Activated naive CD8-positive, alpha-beta T cell treated with anti-CD3 and anti-CD28 coated beads, Interleukin-2, amount 50 U/mL, for 24 hours (primary cell): ENCODE data around the gene UCN3.

Source experiments
- ATAC-seq: fragments of 150-1000 bp; cut with Tn5 transposase; one replicate; pipeline ENCODE4 v1.10.0; 2021
- DNase-seq: peaks from one replicate; pipeline ENCODE4 v3.0.0; 2021
- H3K27ac Mint-ChIP-seq: one replicate; pipeline ENCODE4 v1.8.0; 2021; ENCODE audit warnings: mild to moderate bottlenecking, mixed read lengths
- H3K27me3 Mint-ChIP-seq: one replicate; pipeline ENCODE4 v1.8.0; 2021; ENCODE audit warnings: mixed read lengths
- H3K36me3 Mint-ChIP-seq: one replicate; pipeline ENCODE4 v1.8.0; 2021; ENCODE audit warnings: low read depth, mixed read lengths
- H3K4me1 Mint-ChIP-seq: one replicate; pipeline ENCODE4 v1.8.0; 2021; ENCODE audit warnings: mixed read lengths
- H3K4me3 Mint-ChIP-seq: one replicate; pipeline ENCODE4 v1.8.0; 2021; ENCODE audit warnings: mild to moderate bottlenecking, moderate library complexity, mixed read lengths
- H3K9me3 Mint-ChIP-seq: one replicate; pipeline ENCODE4 v1.8.0; 2021; ENCODE audit warnings: mixed read lengths

Gene UCN3, protein sequence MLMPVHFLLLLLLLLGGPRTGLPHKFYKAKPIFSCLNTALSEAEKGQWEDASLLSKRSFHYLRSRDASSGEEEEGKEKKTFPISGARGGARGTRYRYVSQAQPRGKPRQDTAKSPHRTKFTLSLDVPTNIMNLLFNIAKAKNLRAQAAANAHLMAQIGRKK

GRCh38 chr10:5364890-5365338, at the start of gene UCN3:
Gene UCN3 (plus strand): TSS chr10:5364966. CDS start chr10:5373721, 8,755 bp downstream.
- H3K4me1 Mint-ChIP-seq, result no peaks in the 10 kb centered on the region
- no peak for DNase-seq
- H3K36me3 Mint-ChIP-seq, result no peaks in the 10 kb centered on the region
- H3K4me3 Mint-ChIP-seq, result no peak within 1 kb of the TSS
- H3K9me3 Mint-ChIP-seq, result no peaks in the 10 kb centered on the region
- H3K27me3 Mint-ChIP-seq, result peaks cover 19% of the 10 kb centered on the region
- H3K27ac Mint-ChIP-seq, result no peak within 1 kb of the TSS
- no peak for ATAC-seq

GRCh38 chr10:5317547-5318107, 47.1 kb upstream of the UCN3 start:
- ATAC-seq, result peak; percentile 97
- Mint-ChIP-seq H3K4me1 (peaks cover 27% of the 10 kb centered on the region), H3K27ac (peak overlapping the region; percentile 52), H3K9me3 (no peaks in the 10 kb centered on the region), H3K4me3 (no peak overlapping the region), H3K36me3 (no peaks in the 10 kb centered on the region), H3K27me3 (no peaks in the 10 kb centered on the region)
- DNase-seq, result peak; percentile 60

GRCh38 chr10:5318148-5318547, 46.6 kb upstream of the UCN3 start:
- Mint-ChIP-seq H3K27me3 (no peaks in the 10 kb centered on the region), H3K36me3 (no peaks in the 10 kb centered on the region), H3K4me3 (no peak overlapping the region), H3K27ac (peak overlapping the region; percentile 52), H3K9me3 (no peaks in the 10 kb centered on the region), H3K4me1 (peaks cover 27% of the 10 kb centered on the region)
- DNase-seq (no peak), ATAC-seq (no peak)

DNA sequence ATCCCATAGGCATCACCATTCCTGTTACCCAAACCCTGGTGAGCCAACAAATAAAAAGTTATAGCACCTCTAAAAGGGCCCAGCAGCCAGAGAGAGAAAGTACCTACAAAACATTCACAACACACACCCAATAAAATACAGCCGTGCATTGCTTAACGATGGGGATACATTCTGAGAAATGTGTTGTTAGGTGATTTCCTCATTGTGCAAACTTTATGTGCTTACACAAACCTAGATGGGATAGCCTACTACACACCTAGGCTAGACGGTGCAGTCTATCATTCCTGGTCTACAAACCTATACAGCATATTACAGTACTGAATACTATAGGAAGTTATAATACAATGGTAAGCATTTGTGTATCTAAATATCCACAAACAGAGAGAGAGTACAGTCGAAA, 44.9 kb upstream of the UCN3 start:
- DNase-seq (no peak), ATAC-seq (no peak)
- Mint-ChIP-seq H3K36me3 (no peaks in the 10 kb centered on the region), H3K27ac (no peak overlapping the region), H3K9me3 (no peaks in the 10 kb centered on the region), H3K27me3 (peaks cover 3% of the 10 kb centered on the region), H3K4me3 (no peak overlapping the region), H3K4me1 (peaks cover 27% of the 10 kb centered on the region)

DNA sequence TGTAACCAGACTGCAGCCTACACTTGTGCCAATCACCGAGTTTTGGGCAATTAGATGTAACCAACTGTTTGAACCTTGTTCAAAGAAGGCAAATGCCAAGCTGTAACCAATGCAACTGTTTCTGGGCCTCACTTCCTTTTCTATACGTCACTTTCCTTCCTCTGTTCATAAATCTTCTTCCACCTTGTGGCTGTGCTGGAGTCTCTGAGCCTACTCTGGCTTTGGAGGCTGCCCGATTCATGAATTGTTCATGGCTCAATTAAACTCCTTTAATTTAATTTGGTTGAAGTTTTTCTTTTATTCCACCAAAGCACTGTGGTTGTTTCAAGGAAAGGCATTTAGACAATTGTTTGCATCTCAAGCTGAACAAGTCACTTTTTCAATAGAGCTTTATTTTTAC, 43.5 kb upstream of the UCN3 start:
- no peaks in the 10 kb centered on the region for H3K36me3 Mint-ChIP-seq
- DNase-seq, result no peak
- H3K9me3 Mint-ChIP-seq, result no peaks in the 10 kb centered on the region
- H3K4me3 Mint-ChIP-seq, result no peak overlapping the region
- peaks cover 27% of the 10 kb centered on the region for H3K4me1 Mint-ChIP-seq
- H3K27ac Mint-ChIP-seq, result no peak overlapping the region
- no peak for ATAC-seq
- peaks cover 5% of the 10 kb centered on the region for H3K27me3 Mint-ChIP-seq

DNA sequence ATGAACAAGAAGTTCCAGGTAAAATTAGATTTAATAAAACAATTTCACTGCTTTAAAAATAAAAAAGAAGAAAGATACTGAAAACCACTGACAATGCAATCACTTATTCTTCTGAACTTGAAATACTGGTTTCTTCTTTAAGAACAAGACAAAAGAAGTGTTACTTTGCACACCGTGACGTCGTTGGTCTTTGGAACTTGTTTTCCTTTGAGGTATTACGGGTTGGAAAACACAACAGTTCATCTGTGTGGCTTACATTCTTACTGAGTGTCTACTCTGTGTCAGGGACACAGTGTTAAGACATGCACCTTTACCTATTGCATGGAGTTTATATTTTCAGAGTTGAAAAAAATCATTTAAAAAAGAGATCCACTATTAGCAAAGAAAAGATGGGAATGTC, 41.3 kb upstream of the UCN3 start:
- H3K27me3 Mint-ChIP-seq, result peaks cover 5% of the 10 kb centered on the region
- no peaks in the 10 kb centered on the region for H3K36me3 Mint-ChIP-seq
- no peaks in the 10 kb centered on the region for H3K9me3 Mint-ChIP-seq
- no peak for ATAC-seq
- no peak for DNase-seq
- no peak overlapping the region for H3K27ac Mint-ChIP-seq
- peaks cover 11% of the 10 kb centered on the region for H3K4me1 Mint-ChIP-seq
- no peak overlapping the region for H3K4me3 Mint-ChIP-seq

DNA sequence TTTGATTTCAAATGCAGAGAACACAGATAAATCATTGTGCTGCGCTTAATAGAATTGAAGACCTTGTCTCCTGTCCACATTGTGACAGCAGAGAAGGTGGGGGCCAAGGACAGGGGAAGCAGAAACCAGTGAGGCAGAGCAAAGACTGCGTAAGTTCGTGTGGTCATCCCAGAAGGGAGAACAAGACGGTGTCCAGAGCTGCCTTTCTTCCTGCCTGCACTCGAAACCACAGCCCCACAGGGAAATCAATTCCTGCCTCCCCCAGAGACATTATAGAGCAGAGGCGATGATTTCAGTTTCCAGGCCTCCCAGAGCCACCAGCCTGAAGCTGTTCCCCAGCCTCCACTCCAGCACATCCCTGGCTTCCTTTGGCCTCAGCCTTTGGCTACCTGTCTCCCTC, 39.7 kb upstream of the UCN3 start:
- H3K9me3 Mint-ChIP-seq, result no peaks in the 10 kb centered on the region
- ATAC-seq, result no peak
- no peaks in the 10 kb centered on the region for H3K36me3 Mint-ChIP-seq
- DNase-seq, result no peak
- H3K27ac Mint-ChIP-seq, result no peak overlapping the region
- no peaks in the 10 kb centered on the region for H3K4me1 Mint-ChIP-seq
- peaks cover 5% of the 10 kb centered on the region for H3K27me3 Mint-ChIP-seq
- no peak overlapping the region for H3K4me3 Mint-ChIP-seq

- no peak overlapping the region for H3K27ac Mint-ChIP-seq
- no peaks in the 10 kb centered on the region for H3K9me3 Mint-ChIP-seq
- H3K36me3 Mint-ChIP-seq, result no peaks in the 10 kb centered on the region
- DNase-seq (no peak), ATAC-seq (no peak)
- H3K4me3 Mint-ChIP-seq, result no peak overlapping the region
- H3K4me1 Mint-ChIP-seq, result no peaks in the 10 kb centered on the region
- H3K27me3 Mint-ChIP-seq, result peaks cover 13% of the 10 kb centered on the region
These were observed 30.4 kb upstream of the UCN3 start for GRCh38 chr10:5334196-5334880.

GRCh38 chr10:5338010-5338409, 26.8 kb upstream of the UCN3 start:
- Mint-ChIP-seq H3K9me3 (no peaks in the 10 kb centered on the region), H3K4me3 (no peak overlapping the region), H3K36me3 (no peaks in the 10 kb centered on the region), H3K4me1 (no peaks in the 10 kb centered on the region), H3K27me3 (peaks cover 14% of the 10 kb centered on the region), H3K27ac (no peak overlapping the region)
- DNase-seq (no peak), ATAC-seq (no peak)

DNA sequence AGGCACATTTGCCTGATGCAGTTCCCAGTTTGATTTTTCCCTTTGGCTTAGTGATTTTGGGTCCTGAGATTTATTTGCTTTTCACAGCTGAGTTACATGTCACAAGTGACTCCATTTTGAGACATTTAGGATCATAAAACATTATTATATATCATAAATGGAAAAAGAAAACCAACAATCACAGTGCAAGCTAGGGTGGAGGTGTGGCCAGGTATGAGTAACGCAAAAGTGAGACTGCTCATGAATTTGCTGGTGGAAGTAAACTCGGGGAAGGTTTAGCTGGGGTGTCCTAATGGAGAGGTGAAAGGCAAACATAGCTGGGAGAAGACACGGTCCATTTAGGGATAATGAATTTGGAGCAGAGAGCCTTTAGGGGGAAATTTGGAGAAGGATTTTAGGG, 21.7 kb upstream of the UCN3 start:
- Mint-ChIP-seq H3K36me3 (no peaks in the 10 kb centered on the region), H3K4me1 (no peaks in the 10 kb centered on the region), H3K4me3 (no peak overlapping the region), H3K27ac (no peak overlapping the region), H3K9me3 (no peaks in the 10 kb centered on the region), H3K27me3 (peaks cover 4% of the 10 kb centered on the region)
- ATAC-seq, result no peak
- DNase-seq, result no peak

DNA sequence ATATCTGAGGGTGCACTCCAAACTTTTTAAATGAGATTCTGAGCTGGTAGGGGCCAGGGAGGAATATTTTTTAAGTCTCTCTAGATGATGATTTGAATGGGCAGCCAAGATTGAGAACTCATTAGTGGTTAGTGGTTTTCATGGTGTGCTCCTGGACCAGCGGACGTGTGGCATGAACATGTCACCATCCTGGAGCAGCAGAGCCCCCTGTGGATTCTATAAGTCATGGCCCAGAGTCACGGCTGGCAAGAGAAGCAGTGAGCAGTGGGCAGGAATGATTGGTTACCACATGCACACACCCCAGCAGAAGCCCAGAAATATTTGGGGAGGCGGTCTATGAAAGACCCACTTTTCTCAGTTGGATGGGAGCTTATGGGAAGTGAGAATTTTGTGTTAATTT, 21.2 kb upstream of the UCN3 start:
- Mint-ChIP-seq H3K36me3 (no peaks in the 10 kb centered on the region), H3K27ac (no peak overlapping the region), H3K4me1 (no peaks in the 10 kb centered on the region), H3K4me3 (no peak overlapping the region), H3K27me3 (peaks cover 1% of the 10 kb centered on the region), H3K9me3 (no peaks in the 10 kb centered on the region)
- ATAC-seq, result no peak
- no peak for DNase-seq

- ATAC-seq (no peak), DNase-seq (no peak)
- Mint-ChIP-seq H3K9me3 (no peaks in the 10 kb centered on the region), H3K27me3 (peaks cover 1% of the 10 kb centered on the region), H3K27ac (no peak overlapping the region), H3K36me3 (no peaks in the 10 kb centered on the region), H3K4me3 (no peak overlapping the region), H3K4me1 (no peaks in the 10 kb centered on the region)
These were observed 20.8 kb upstream of the UCN3 start for GRCh38 chr10:5343979-5344378.

DNA sequence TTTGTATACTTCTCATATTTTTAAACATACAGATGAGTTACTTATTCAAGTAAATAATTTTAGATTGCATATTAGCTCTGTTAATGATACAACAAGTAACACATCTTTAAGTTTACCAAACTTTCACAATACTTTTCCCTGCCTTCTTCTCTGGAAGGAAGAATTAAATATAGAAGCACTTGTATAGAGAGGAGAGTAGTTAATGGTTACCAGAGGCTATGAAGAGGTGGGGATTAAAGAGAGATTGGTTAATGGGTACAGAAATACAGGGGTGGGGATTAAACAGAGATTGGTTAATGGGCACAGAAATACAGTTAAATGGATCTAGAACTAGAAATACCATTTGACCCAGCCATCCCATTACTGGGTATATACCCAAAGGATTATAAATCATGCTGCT, 20.0 kb upstream of the UCN3 start:
- no peaks in the 10 kb centered on the region for H3K4me1 Mint-ChIP-seq
- H3K36me3 Mint-ChIP-seq, result no peaks in the 10 kb centered on the region
- peaks cover 1% of the 10 kb centered on the region for H3K27me3 Mint-ChIP-seq
- DNase-seq (no peak), ATAC-seq (no peak)
- no peak overlapping the region for H3K4me3 Mint-ChIP-seq
- H3K27ac Mint-ChIP-seq, result no peak overlapping the region
- H3K9me3 Mint-ChIP-seq, result no peaks in the 10 kb centered on the region

GRCh38 chr10:5346881-5347280, 17.9 kb upstream of the UCN3 start:
- Mint-ChIP-seq H3K9me3 (no peaks in the 10 kb centered on the region), H3K4me1 (no peaks in the 10 kb centered on the region), H3K27ac (no peak overlapping the region), H3K27me3 (no peaks in the 10 kb centered on the region), H3K36me3 (no peaks in the 10 kb centered on the region), H3K4me3 (no peak overlapping the region)
- ATAC-seq (no peak), DNase-seq (no peak)

DNA sequence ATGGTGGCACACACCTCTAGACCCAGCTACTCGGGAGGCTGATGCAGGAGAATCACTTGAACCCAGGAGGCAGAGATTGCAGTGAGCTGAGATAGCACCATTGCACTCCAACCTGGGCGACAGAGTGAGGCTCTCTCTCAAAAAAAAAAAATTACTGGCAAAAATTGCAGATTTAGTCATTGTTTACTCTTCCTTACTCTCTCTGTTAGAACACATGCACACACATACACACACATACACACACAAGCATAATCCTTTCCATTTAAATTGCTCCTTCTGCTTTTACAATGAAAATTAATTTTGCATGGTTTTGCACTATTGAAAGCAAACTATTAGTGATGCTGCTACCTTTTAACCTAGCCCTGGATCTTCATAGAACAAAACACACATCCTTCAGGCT, 15.4 kb upstream of the UCN3 start:
- ATAC-seq (no peak), DNase-seq (no peak)
- Mint-ChIP-seq H3K27ac (no peak overlapping the region), H3K4me3 (no peak overlapping the region), H3K9me3 (no peaks in the 10 kb centered on the region), H3K27me3 (peaks cover 2% of the 10 kb centered on the region), H3K4me1 (no peaks in the 10 kb centered on the region), H3K36me3 (no peaks in the 10 kb centered on the region)
